ENCODE data around the gene SS18L1. TPM values are rescaled to one million over a fixed set of nuclear protein-coding genes. Genes with fewer than 3 reads are reported as not detected.

The SS18L1 gene
- total RNA-seq, 1 donor from 2014 or later: 11.5 TPM

- no peaks in the 10 kb centered on the region for H3K9me3 ChIP-seq (ENCODE audit: control insufficient read depth in 3 of 3, low read length in 3 of 3)
- H3K27ac ChIP-seq (ENCODE audit: low read depth, low read length): peak overlapping the region; percentile 100
- H3K27me3 ChIP-seq (ENCODE audit: control insufficient read depth in 3 of 3, insufficient read depth in 3 of 3, low read length in 3 of 3): peaks cover 0 to 7% (median 3%) of the 10 kb centered on the region in 3 donors
- H3K4me3 ChIP-seq (ENCODE audit: low read length in 3 of 3): peak overlapping the region; percentile 38 to 67 (median 51)
- H3K4me1 ChIP-seq (ENCODE audit: control insufficient read depth in 3 of 3, insufficient read depth in 3 of 3, low read length in 3 of 3): peaks cover 50 to 62% (median 56%) of the 10 kb centered on the region in 3 donors
- H3K9ac ChIP-seq (ENCODE audit: low read depth in 1 of 3, low read length in 3 of 3): peak overlapping the region; percentile 83 to 96 (median 90)
- H3K36me3 ChIP-seq (ENCODE audit: control insufficient read depth in 3 of 3, insufficient read depth in 3 of 3, low read length in 3 of 3): peaks cover 3 to 9% (median 5%) of the 10 kb centered on the region in 3 donors
Observed at GRCh38 chr20:62119591-62120364, 23.8 kb upstream of the SS18L1 start.

GRCh38 chr20:62120365-62120762, 23.2 kb upstream of the SS18L1 start:
- Histone ChIP-seq H3K36me3 (ENCODE audit: control insufficient read depth in 3 of 3, insufficient read depth in 3 of 3, low read length in 3 of 3) (peaks cover 8 to 13% (median 9%) of the 10 kb centered on the region in 3 donors), H3K27ac (ENCODE audit: low read depth, low read length) (peak overlapping the region; percentile 100), H3K9ac (ENCODE audit: low read depth in 1 of 3, low read length in 3 of 3) (peak overlapping the region; percentile 90 to 96 (median 91)), H3K4me1 (ENCODE audit: control insufficient read depth in 3 of 3, insufficient read depth in 3 of 3, low read length in 3 of 3) (peaks cover 50 to 67% (median 58%) of the 10 kb centered on the region in 3 donors), H3K4me3 (ENCODE audit: low read length in 3 of 3) (peak overlapping the region; percentile 38 to 67 (median 51)), H3K9me3 (ENCODE audit: control insufficient read depth in 3 of 3, low read length in 3 of 3) (no peaks in the 10 kb centered on the region), H3K27me3 (ENCODE audit: control insufficient read depth in 3 of 3, insufficient read depth in 3 of 3, low read length in 3 of 3) (peaks cover 0 to 7% (median 3%) of the 10 kb centered on the region in 3 donors)

GRCh38 chr20:62120990-62121775, 22.4 kb upstream of the SS18L1 start:
- Histone ChIP-seq H3K9ac (ENCODE audit: low read depth in 1 of 3, low read length in 3 of 3) (peak overlapping the region; percentile 90 to 96 (median 91)), H3K4me3 (ENCODE audit: low read length in 3 of 3) (peak overlapping the region; percentile 71 to 75 (median 71)), H3K27ac (ENCODE audit: low read depth, low read length) (peak overlapping the region; percentile 100), H3K9me3 (ENCODE audit: control insufficient read depth in 3 of 3, low read length in 3 of 3) (no peaks in the 10 kb centered on the region), H3K27me3 (ENCODE audit: control insufficient read depth in 3 of 3, insufficient read depth in 3 of 3, low read length in 3 of 3) (peaks cover 0 to 7% (median 3%) of the 10 kb centered on the region in 3 donors), H3K36me3 (ENCODE audit: control insufficient read depth in 3 of 3, insufficient read depth in 3 of 3, low read length in 3 of 3) (peaks cover 14 to 19% (median 18%) of the 10 kb centered on the region in 3 donors), H3K4me1 (ENCODE audit: control insufficient read depth in 3 of 3, insufficient read depth in 3 of 3, low read length in 3 of 3) (peaks cover 50 to 67% (median 58%) of the 10 kb centered on the region in 3 donors)

GRCh38 chr20:62121776-62122653, 21.6 kb upstream of the SS18L1 start, which contains the start of gene LSM14B:
Gene LSM14B (plus strand): TSS chr20:62122475. CDS start chr20:62122667, 192 bp downstream.
- H3K27me3 ChIP-seq (ENCODE audit: control insufficient read depth in 3 of 3, insufficient read depth in 3 of 3, low read length in 3 of 3): peaks cover 0 to 7% (median 3%) of the 10 kb centered on the region in 3 donors

GRCh38 chr20:62122654-62123449, 20.7 kb upstream of the SS18L1 start:
- Histone ChIP-seq H3K36me3 (ENCODE audit: control insufficient read depth in 3 of 3, insufficient read depth in 3 of 3, low read length in 3 of 3) (peaks cover 29 to 36% (median 32%) of the 10 kb centered on the region in 3 donors), H3K9me3 (ENCODE audit: control insufficient read depth in 3 of 3, low read length in 3 of 3) (no peaks in the 10 kb centered on the region), H3K27ac (ENCODE audit: low read depth, low read length) (peak overlapping the region; percentile 86), H3K27me3 (ENCODE audit: control insufficient read depth in 3 of 3, insufficient read depth in 3 of 3, low read length in 3 of 3) (peaks cover 0 to 4% (median 3%) of the 10 kb centered on the region in 3 donors), H3K9ac (ENCODE audit: low read depth in 1 of 3, low read length in 3 of 3) (peak overlapping the region; percentile 82 to 88 (median 86)), H3K4me3 (ENCODE audit: low read length in 3 of 3) (peak overlapping the region; percentile 74 to 83 (median 82)), H3K4me1 (ENCODE audit: control insufficient read depth in 3 of 3, insufficient read depth in 3 of 3, low read length in 3 of 3) (peaks cover 41 to 64% (median 49%) of the 10 kb centered on the region in 3 donors)

More at GRCh38 chr20:62121776-62122653, 21.6 kb upstream of the SS18L1 start, which contains the start of gene LSM14B:
- peak within 1 kb of the TSS; percentile 74 to 83 (median 82) for H3K4me3 ChIP-seq (ENCODE audit: low read length in 3 of 3)
- peak within 1 kb of the TSS; percentile 100 for H3K27ac ChIP-seq (ENCODE audit: low read depth, low read length)
- H3K9me3 ChIP-seq (ENCODE audit: control insufficient read depth in 3 of 3, low read length in 3 of 3): no peaks in the 10 kb centered on the region
- peaks cover 21 to 27% (median 24%) of the 10 kb centered on the region in 3 donors for H3K36me3 ChIP-seq (ENCODE audit: control insufficient read depth in 3 of 3, insufficient read depth in 3 of 3, low read length in 3 of 3)
- peak within 1 kb of the TSS; percentile 90 to 96 (median 91) for H3K9ac ChIP-seq (ENCODE audit: low read depth in 1 of 3, low read length in 3 of 3)
- H3K4me1 ChIP-seq (ENCODE audit: control insufficient read depth in 3 of 3, insufficient read depth in 3 of 3, low read length in 3 of 3): peaks cover 49 to 64% (median 58%) of the 10 kb centered on the region in 3 donors

- peaks cover 34 to 64% (median 42%) of the 10 kb centered on the region in 3 donors for H3K4me1 ChIP-seq (ENCODE audit: control insufficient read depth in 3 of 3, insufficient read depth in 3 of 3, low read length in 3 of 3)
- peaks cover 0 to 3% (median 3%) of the 10 kb centered on the region in 3 donors for H3K27me3 ChIP-seq (ENCODE audit: control insufficient read depth in 3 of 3, insufficient read depth in 3 of 3, low read length in 3 of 3)
- H3K27ac ChIP-seq (ENCODE audit: low read depth, low read length): peak overlapping the region; percentile 86
- H3K36me3 ChIP-seq (ENCODE audit: control insufficient read depth in 3 of 3, insufficient read depth in 3 of 3, low read length in 3 of 3): peaks cover 33 to 41% (median 39%) of the 10 kb centered on the region in 3 donors
- H3K9me3 ChIP-seq (ENCODE audit: control insufficient read depth in 3 of 3, low read length in 3 of 3): no peaks in the 10 kb centered on the region
- H3K9ac ChIP-seq (ENCODE audit: low read depth in 1 of 3, low read length in 3 of 3): peak overlapping the region; percentile 82 to 88 (median 86)
- H3K4me3 ChIP-seq (ENCODE audit: low read length in 3 of 3): peak overlapping the region; percentile 72 to 83 (median 82)
Observed at GRCh38 chr20:62123450-62124118, 20.0 kb upstream of the SS18L1 start.

- H3K4me1 ChIP-seq (ENCODE audit: control insufficient read depth in 3 of 3, insufficient read depth in 3 of 3, low read length in 3 of 3): peaks cover 11 to 45% (median 23%) of the 10 kb centered on the region in 3 donors
- peaks cover 54 to 66% (median 61%) of the 10 kb centered on the region in 3 donors for H3K36me3 ChIP-seq (ENCODE audit: control insufficient read depth in 3 of 3, insufficient read depth in 3 of 3, low read length in 3 of 3)
- H3K27me3 ChIP-seq (ENCODE audit: control insufficient read depth in 3 of 3, insufficient read depth in 3 of 3, low read length in 3 of 3): no peaks in the 10 kb centered on the region
- no peaks in the 10 kb centered on the region for H3K9me3 ChIP-seq (ENCODE audit: control insufficient read depth in 3 of 3, low read length in 3 of 3)
- H3K9ac ChIP-seq (ENCODE audit: low read depth in 1 of 3, low read length in 3 of 3): peak overlapping the region in 2 of 3 donors; percentile 6 to 33
- no peak overlapping the region for H3K4me3 ChIP-seq (ENCODE audit: low read length in 3 of 3)
- H3K27ac ChIP-seq (ENCODE audit: low read depth, low read length): no peak overlapping the region
Observed at GRCh38 chr20:62126141-62126540, 17.4 kb upstream of the SS18L1 start.

GRCh38 chr20:62127799-62128198, 15.8 kb upstream of the SS18L1 start:
- Histone ChIP-seq H3K4me3 (ENCODE audit: low read length in 3 of 3) (no peak overlapping the region), H3K4me1 (ENCODE audit: control insufficient read depth in 3 of 3, insufficient read depth in 3 of 3, low read length in 3 of 3) (peaks cover 26 to 57% (median 35%) of the 10 kb centered on the region in 3 donors), H3K9me3 (ENCODE audit: control insufficient read depth in 3 of 3, low read length in 3 of 3) (no peaks in the 10 kb centered on the region), H3K27ac (ENCODE audit: low read depth, low read length) (no peak overlapping the region), H3K27me3 (ENCODE audit: control insufficient read depth in 3 of 3, insufficient read depth in 3 of 3, low read length in 3 of 3) (no peaks in the 10 kb centered on the region), H3K36me3 (ENCODE audit: control insufficient read depth in 3 of 3, insufficient read depth in 3 of 3, low read length in 3 of 3) (peaks cover 70 to 81% (median 77%) of the 10 kb centered on the region in 3 donors), H3K9ac (ENCODE audit: low read depth in 1 of 3, low read length in 3 of 3) (no peak overlapping the region)

Data from skeletal muscle tissue (tissue), 4 donors.